ENCODE results near the gene CCDC121. TPM values are rescaled to one million over a fixed set of nuclear protein-coding genes. Genes with fewer than 3 reads are reported as not detected.
"Not testable (repeated sequence)": the region's sequence is repeated elsewhere in the genome, so short reads cannot be mapped to it uniquely, and the experiment has no call there.

The CCDC121 gene
- total RNA-seq, 1 donor from 2014 or later = 9.2 TPM

DNA sequence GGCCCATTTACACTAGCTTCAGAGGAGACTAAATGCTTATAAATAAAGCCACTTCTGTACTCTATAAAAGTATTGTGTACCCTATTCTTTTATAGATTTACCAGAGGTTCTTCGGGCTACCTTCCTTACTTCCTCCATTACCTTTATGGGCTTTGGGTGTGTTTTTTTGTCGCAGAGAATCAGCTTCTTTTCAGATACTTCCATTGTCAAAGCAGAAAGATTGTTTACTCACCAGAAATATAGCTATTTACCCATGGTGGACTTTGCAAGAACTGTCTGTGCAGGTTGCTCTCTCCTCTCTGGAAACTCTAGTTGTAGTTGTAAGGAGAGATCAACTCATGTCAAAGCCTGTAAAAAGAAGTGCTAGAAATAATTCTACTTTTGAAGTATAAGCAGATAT lies 14.8 kb downstream of the CCDC121 start:
- no peaks in the 10 kb centered on the region for H3K27me3 ChIP-seq
- H3K36me3 ChIP-seq = peaks cover 4% of the 10 kb centered on the region
- no peaks in the 10 kb centered on the region for H3K9me3 ChIP-seq (ENCODE audit: low read depth)
- no peaks in the 10 kb centered on the region for H3K9me3 Mint-ChIP-seq
- H3K79me2 ChIP-seq (ENCODE audit: low read depth) = peaks cover 6% of the 10 kb centered on the region
- peaks cover 19% of the 10 kb centered on the region for H3K36me3 Mint-ChIP-seq
- H3F3A ChIP-seq (ENCODE audit: low read depth) = no peaks in the 10 kb centered on the region
- H3K4me2 ChIP-seq = no peak overlapping the region
- no peak overlapping the region for H3K9ac ChIP-seq
- H2AFZ ChIP-seq (replicated peaks) = no peak overlapping the region
- no peak overlapping the region for H3K4me3 ChIP-seq
- H3K27ac Mint-ChIP-seq = no peak overlapping the region
- H3K27me3 Mint-ChIP-seq (ENCODE audit: insufficient read depth, low read depth) = peaks cover 2% of the 10 kb centered on the region
- H3K4me1 ChIP-seq = no peaks in the 10 kb centered on the region
- DNase-seq (ENCODE audit: low spot score) = no peak
- no peak overlapping the region for H3K27ac ChIP-seq
- H3K4me1 Mint-ChIP-seq = no peaks in the 10 kb centered on the region
- no peak for TF ChIP-seq EZH2 (IDR thresholded peaks at IDR 0.05)
- TF ChIP-seq, protein P1, sequence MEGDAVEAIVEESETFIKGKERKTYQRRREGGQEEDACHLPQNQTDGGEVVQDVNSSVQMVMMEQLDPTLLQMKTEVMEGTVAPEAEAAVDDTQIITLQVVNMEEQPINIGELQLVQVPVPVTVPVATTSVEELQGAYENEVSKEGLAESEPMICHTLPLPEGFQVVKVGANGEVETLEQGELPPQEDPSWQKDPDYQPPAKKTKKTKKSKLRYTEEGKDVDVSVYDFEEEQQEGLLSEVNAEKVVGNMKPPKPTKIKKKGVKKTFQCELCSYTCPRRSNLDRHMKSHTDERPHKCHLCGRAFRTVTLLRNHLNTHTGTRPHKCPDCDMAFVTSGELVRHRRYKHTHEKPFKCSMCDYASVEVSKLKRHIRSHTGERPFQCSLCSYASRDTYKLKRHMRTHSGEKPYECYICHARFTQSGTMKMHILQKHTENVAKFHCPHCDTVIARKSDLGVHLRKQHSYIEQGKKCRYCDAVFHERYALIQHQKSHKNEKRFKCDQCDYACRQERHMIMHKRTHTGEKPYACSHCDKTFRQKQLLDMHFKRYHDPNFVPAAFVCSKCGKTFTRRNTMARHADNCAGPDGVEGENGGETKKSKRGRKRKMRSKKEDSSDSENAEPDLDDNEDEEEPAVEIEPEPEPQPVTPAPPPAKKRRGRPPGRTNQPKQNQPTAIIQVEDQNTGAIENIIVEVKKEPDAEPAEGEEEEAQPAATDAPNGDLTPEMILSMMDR (IDR thresholded peaks at IDR 0.05) = no peak
- no peak for TF ChIP-seq EZH2phosphoT487 (IDR thresholded peaks at IDR 0.05)
- no peak overlapping the region for H3K4me3 Mint-ChIP-seq
- H4K20me1 ChIP-seq (ENCODE audit: low read depth) = no peaks in the 10 kb centered on the region

DNA sequence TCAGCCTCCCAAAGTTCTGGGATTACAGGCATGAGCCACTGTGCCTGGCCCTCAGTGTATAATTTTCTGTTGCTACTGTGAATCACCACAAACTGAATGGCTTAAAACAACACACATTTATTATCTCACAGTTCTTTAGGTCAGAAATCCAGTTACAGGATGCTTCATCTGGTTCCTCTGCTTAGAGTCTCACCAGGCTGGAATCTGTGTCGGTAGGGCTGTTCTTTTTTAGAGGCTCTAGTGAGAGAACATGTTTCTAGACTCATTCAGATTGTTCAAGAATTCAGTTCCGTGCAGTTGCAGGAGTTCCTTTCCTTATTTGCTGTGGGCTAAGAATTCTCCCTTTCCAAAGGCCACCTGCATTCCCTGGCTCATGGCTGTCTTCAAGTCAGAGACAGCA lies 22.2 kb downstream of the CCDC121 start:
- Mint-ChIP-seq H3K27ac (no peak overlapping the region), H3K4me3 (no peak overlapping the region), H3K27me3 (ENCODE audit: insufficient read depth, low read depth) (no peaks in the 10 kb centered on the region), H3K4me1 (no peaks in the 10 kb centered on the region), H3K9me3 (no peaks in the 10 kb centered on the region), H3K36me3 (peaks cover 40% of the 10 kb centered on the region)
- no peak overlapping the region for H2AFZ ChIP-seq (replicated peaks)
- no peaks in the 10 kb centered on the region for H4K20me1 ChIP-seq (ENCODE audit: low read depth)
- H3K4me3 ChIP-seq = no peak overlapping the region
- H3K27me3 ChIP-seq = no peaks in the 10 kb centered on the region
- no peaks in the 10 kb centered on the region for H3K4me1 ChIP-seq
- H3K79me2 ChIP-seq (ENCODE audit: low read depth) = peaks cover 19% of the 10 kb centered on the region
- no peak overlapping the region for H3K9ac ChIP-seq
- H3F3A ChIP-seq (ENCODE audit: low read depth) = no peaks in the 10 kb centered on the region
- no peak overlapping the region for H3K27ac ChIP-seq
- TF ChIP-seq EZH2 (IDR thresholded peaks at IDR 0.05) (no peak), EZH2phosphoT487 (IDR thresholded peaks at IDR 0.05) (no peak)
- TF ChIP-seq, protein P1 (IDR thresholded peaks at IDR 0.05) = no peak
- no peak for DNase-seq (ENCODE audit: low spot score)
- H3K9me3 ChIP-seq (ENCODE audit: low read depth) = no peaks in the 10 kb centered on the region
- H3K36me3 ChIP-seq = peaks cover 13% of the 10 kb centered on the region
- H3K4me2 ChIP-seq = no peak overlapping the region

DNA sequence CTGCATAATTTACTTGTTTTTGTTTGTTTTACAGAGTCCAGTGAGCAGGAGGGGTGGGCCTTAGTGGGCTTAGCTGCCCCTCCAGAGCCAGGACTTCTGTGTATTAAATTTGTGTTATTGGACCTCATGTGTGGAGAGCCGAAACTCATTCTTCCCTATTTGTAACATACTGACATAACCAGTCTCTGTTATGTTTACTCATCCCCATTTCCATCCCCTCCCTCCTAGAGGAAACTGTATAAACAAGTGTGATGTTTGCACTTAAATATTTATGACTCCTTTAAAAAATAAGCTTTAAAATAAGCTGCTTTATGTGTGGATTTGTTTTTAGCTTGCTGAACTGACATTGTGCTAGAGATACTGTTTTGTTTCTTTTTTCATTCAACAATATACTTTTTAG lies 32.2 kb downstream of the CCDC121 start:
- H3K36me3 ChIP-seq = peaks cover 8% of the 10 kb centered on the region
- peaks cover 6% of the 10 kb centered on the region for H3K4me1 ChIP-seq
- H3K9me3 ChIP-seq (ENCODE audit: low read depth) = peaks cover 4% of the 10 kb centered on the region
- TF ChIP-seq EZH2phosphoT487 (IDR thresholded peaks at IDR 0.05) (no peak), EZH2 (IDR thresholded peaks at IDR 0.05) (no peak)
- TF ChIP-seq, protein P1 (IDR thresholded peaks at IDR 0.05) = no peak
- no peak overlapping the region for H3K9ac ChIP-seq
- H3K4me3 Mint-ChIP-seq = no peak overlapping the region
- H3K27me3 ChIP-seq = no peaks in the 10 kb centered on the region
- no peak for DNase-seq (ENCODE audit: low spot score)
- H3K27ac Mint-ChIP-seq = no peak overlapping the region
- H3K27me3 Mint-ChIP-seq (ENCODE audit: insufficient read depth, low read depth) = peaks cover 8% of the 10 kb centered on the region
- peaks cover 40% of the 10 kb centered on the region for H3K9me3 Mint-ChIP-seq
- no peak overlapping the region for H3K27ac ChIP-seq
- peaks cover 41% of the 10 kb centered on the region for H3K36me3 Mint-ChIP-seq
- H3F3A ChIP-seq (ENCODE audit: low read depth) = peaks cover 11% of the 10 kb centered on the region
- H3K4me2 ChIP-seq = no peak overlapping the region
- no peak overlapping the region for H2AFZ ChIP-seq (replicated peaks)
- H3K4me1 Mint-ChIP-seq = no peaks in the 10 kb centered on the region
- peaks cover 26% of the 10 kb centered on the region for H4K20me1 ChIP-seq (ENCODE audit: low read depth)
- H3K79me2 ChIP-seq (ENCODE audit: low read depth) = peaks cover 95% of the 10 kb centered on the region
- no peak overlapping the region for H3K4me3 ChIP-seq

DNA sequence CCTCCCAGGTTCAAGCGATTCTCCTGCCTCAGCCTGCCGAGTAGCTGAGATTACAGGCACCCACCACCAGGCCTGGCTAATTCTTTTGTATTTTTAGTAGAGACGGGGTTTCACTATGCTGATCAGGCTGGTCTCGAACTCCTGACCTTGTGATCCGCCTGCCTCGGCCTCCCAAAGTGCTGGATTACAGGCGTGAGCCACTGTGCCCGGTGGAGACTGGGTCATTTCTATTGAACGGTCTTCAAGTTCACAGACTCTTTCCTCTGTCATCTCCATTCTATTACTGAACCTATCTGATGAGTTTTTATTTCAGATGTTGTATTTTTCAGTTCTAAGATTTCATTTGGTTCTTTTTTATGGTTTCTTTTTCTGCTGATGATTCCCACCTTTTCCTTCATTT lies 33.4 kb downstream of the CCDC121 start:
- H3K36me3 Mint-ChIP-seq = peaks cover 41% of the 10 kb centered on the region
- H3K4me3 ChIP-seq; H3K4me1 ChIP-seq; H3K27me3 ChIP-seq; H3K27ac ChIP-seq; H3K4me3 Mint-ChIP-seq; DNase-seq (ENCODE audit: low spot score); H3K9ac ChIP-seq; H2AFZ ChIP-seq (replicated peaks); H3K4me2 ChIP-seq; H3K36me3 ChIP-seq; H3K27ac Mint-ChIP-seq; H3K4me1 Mint-ChIP-seq; H3K9me3 ChIP-seq (ENCODE audit: low read depth): not testable (repeated sequence)
- H3K27me3 Mint-ChIP-seq (ENCODE audit: insufficient read depth, low read depth) = peaks cover 11% of the 10 kb centered on the region
- peaks cover 100% of the 10 kb centered on the region for H3K79me2 ChIP-seq (ENCODE audit: low read depth)
- peaks cover 11% of the 10 kb centered on the region for H3F3A ChIP-seq (ENCODE audit: low read depth)
- peaks cover 25% of the 10 kb centered on the region for H4K20me1 ChIP-seq (ENCODE audit: low read depth)
- peaks cover 48% of the 10 kb centered on the region for H3K9me3 Mint-ChIP-seq

DNA sequence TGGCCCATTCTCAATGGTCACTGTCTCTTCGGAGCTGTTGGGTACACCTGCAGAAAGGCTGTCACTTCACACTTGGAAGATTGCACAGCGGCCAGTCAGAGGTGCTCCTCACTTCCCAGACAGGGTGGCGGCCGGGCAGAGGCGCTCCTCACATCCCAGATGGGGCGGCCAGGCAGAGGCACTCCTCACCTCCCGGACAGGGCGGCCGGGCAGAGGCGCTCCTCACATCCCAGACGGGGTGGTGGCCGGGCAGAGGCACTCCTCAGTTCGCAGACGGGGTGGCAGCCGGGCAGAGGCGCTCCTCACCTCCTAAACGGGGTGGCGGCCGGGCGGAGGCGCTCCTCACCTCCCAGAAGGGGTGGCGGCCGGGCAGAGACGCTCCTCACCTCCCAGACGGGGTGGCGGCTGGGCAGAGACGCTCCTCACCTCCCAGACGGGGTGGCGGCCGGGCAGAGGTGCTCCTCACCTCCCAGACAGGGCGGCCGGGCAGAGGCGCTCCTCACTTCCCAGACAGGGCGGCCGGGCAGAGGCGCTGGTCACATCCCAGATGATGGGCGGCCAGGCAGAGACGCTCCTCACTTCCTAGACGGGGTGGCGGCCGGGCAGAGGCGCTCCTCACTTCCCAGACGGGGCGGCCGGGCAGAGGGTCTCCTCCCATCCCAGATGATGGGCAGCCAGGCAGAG lies 34.6 kb downstream of the CCDC121 start:
- not testable (repeated sequence) for H3K9ac ChIP-seq; H3K36me3 ChIP-seq; DNase-seq (ENCODE audit: low spot score); H3K4me1 ChIP-seq; H3K27ac Mint-ChIP-seq; H3K4me1 Mint-ChIP-seq; H3K27ac ChIP-seq; H2AFZ ChIP-seq (replicated peaks); H3F3A ChIP-seq (ENCODE audit: low read depth); H3K4me2 ChIP-seq; H3K4me3 ChIP-seq; H3K27me3 ChIP-seq; H3K4me3 Mint-ChIP-seq
- Histone ChIP-seq H3K9me3 (ENCODE audit: low read depth) (peaks cover 19% of the 10 kb centered on the region), H3K79me2 (ENCODE audit: low read depth) (peaks cover 100% of the 10 kb centered on the region), H4K20me1 (ENCODE audit: low read depth) (peaks cover 14% of the 10 kb centered on the region)
- peaks cover 56% of the 10 kb centered on the region for H3K9me3 Mint-ChIP-seq
- H3K36me3 Mint-ChIP-seq = peaks cover 42% of the 10 kb centered on the region
- peaks cover 11% of the 10 kb centered on the region for H3K27me3 Mint-ChIP-seq (ENCODE audit: insufficient read depth, low read depth)
